Stimulated activated CD4-positive, alpha-beta T cell treated with anti-CD3 and anti-CD28 coated beads, Interleukin-12 subunit alpha, Interleukin-12 subunit beta, amount 100 ng/mL, for 24 hours (primary cell): Measurements from ENCODE around the gene TFDP1.

ENCODE experiments used
- DNase-seq, 2 experiments: peaks; one replicate each; pipeline ENCODE4 v3.0.0-alpha.2; 2020; ENCODE audit warnings: low read depth in 2 of 2

Gene TFDP1

GRCh38 chr13:113666951-113667701 is 82.6 kb downstream of the TFDP1 start, which contains the start of gene GRK1:
TSS of gene GRK1 (plus strand) at chr13:113667219. CDS start at chr13:113667387, 168 bp downstream.
- no peak for DNase-seq

- no peak for DNase-seq
These were observed 83.4 kb downstream of the TFDP1 start for GRCh38 chr13:113667771-113668490.

- DNase-seq = no peak
These were observed 84.0 kb downstream of the TFDP1 start for GRCh38 chr13:113668491-113668971.

GRCh38 chr13:113669231-113669754 is 84.7 kb downstream of the TFDP1 start:
- no peak for DNase-seq

- no peak for DNase-seq
These were observed 85.3 kb downstream of the TFDP1 start for GRCh38 chr13:113669755-113670341.

- no peak for DNase-seq
These were observed 86.0 kb downstream of the TFDP1 start for GRCh38 chr13:113670541-113670940.

- DNase-seq = no peak
These were observed 86.8 kb downstream of the TFDP1 start for GRCh38 chr13:113671066-113672001.

- DNase-seq = no peak
These were observed 87.6 kb downstream of the TFDP1 start for GRCh38 chr13:113672002-113672651.
